SK-N-MC (cell line): ENCODE measurements around the gene DNAJA4.

Experiments
- EZH2 ChIP-seq: fragments of 200-600 bp; sonication (generic); IDR thresholded peaks from one replicate; pipeline ENCODE4 v1.6.1; 2017; ENCODE audit warnings: antibody characterized with exemption
- FOXP2 ChIP-seq: optimal IDR thresholded peaks from 2 replicates; pipeline ENCODE3; 2011; ENCODE audit warnings: mild to moderate bottlenecking, moderate library complexity; ENCODE audit not compliant: insufficient read depth; ENCODE audit errors: extremely low read length, control extremely low read depth
- POLR2AphosphoS5 ChIP-seq: IDR thresholded peaks from 2 replicates; pipeline ENCODE4 v1.6.1; 2012; ENCODE audit warnings: mild to moderate bottlenecking, low read depth, low read length, borderline replicate concordance

DNA sequence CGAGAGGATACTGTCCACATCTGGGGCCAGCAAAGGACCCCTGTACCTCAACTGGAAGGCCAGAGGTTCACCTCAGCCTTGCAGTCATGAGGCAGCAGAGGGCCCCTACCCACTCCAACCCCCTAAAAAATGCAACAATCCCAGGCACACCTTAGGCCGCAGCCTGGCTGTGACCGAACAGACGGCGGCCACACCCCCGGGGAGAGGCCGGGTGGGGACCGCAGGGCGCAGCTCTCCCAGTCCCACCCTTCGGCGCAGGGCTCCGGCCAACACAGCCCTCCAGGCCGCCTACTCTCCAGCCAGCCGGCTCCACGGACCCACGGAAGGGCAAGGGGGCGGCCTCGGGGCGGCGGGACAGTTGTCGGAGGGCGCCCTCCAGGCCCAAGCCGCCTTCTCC is 457 bp upstream of the DNAJA4 start:
- TF ChIP-seq POLR2AphosphoS5 (no peak), EZH2 (no peak), FOXP2 (no peak)
